Endothelial cell of umbilical vein (primary cell): ENCODE measurements around the gene PPP2R5B. TPM values are rescaled to one million over a fixed set of nuclear protein-coding genes. Genes with fewer than 3 reads are reported as not detected.

Source experiments
- BruUV-seq: library from RNA; stranded (reverse); fragments of 400-500 nt; replicated peaks from 2 replicates; lab custom pipeline; 2021; lab: Mats Ljungman, UMichigan
- CTCF ChIA-PET: fragments of 300-600, 350-600 bp; sonication (Branson Sonifier 250); formaldehyde crosslinking; loops from one replicate; lab custom pipeline; 2021; ENCODE audit warnings: antibody characterized with exemption, inconsistent platforms; lab: Charles Lee
- POLR2A ChIA-PET: fragments of 300-600, 350-600 bp; sonication (Branson Sonifier 250); formaldehyde crosslinking; loops from one replicate; lab custom pipeline; 2021; ENCODE audit warnings: antibody characterized with exemption, inconsistent platforms; lab: Charles Lee
- DNase-seq: peaks from one replicate; pipeline ENCODE4 v3.0.0-alpha.2; 2011; ENCODE audit warnings: low read depth, low spot score
- FAIRE-seq: peaks from 2 replicates; lab custom pipeline; 2011; peaks lifted over from hg19 to GRCh38; lab: Jason Lieb, UNC
- H2AFZ ChIP-seq: 2 replicates; pipeline ENCODE4 v1.6.0; 2012; ENCODE audit warnings: low read depth, low read length, control low read depth, inconsistent platforms
- H3K27ac ChIP-seq: 2 replicates; pipeline ENCODE4 v1.5.1; 2011; ENCODE audit warnings: low read depth, mild to moderate bottlenecking, control low read depth, low read length, moderate library complexity; ENCODE audit not compliant: insufficient read depth
- H3K27me3 ChIP-seq, 2 experiments: 2 replicates each; pipeline versions ENCODE4 v1.6.0 to v1.6.1; 2011; ENCODE audit warnings: low read length in 2 of 2, mixed read lengths in 1 of 2; ENCODE audit not compliant: control insufficient read depth in 2 of 2, insufficient read depth in 2 of 2
- H3K36me3 ChIP-seq, 2 experiments: 2 replicates in 1 of 2; 3 replicates in 1 of 2; pipeline ENCODE4 v1.5.1; 2011; ENCODE audit warnings: low read length in 2 of 2, mild to moderate bottlenecking in 1 of 2, moderate library complexity in 1 of 2; ENCODE audit not compliant: control insufficient read depth in 2 of 2, insufficient read depth in 2 of 2; ENCODE audit errors: extremely low read depth in 1 of 2
- H3K4me1 ChIP-seq: 3 replicates; pipeline ENCODE4 v1.5.1; 2011; ENCODE audit warnings: mild to moderate bottlenecking, low read length; ENCODE audit not compliant: control insufficient read depth, insufficient read depth; ENCODE audit errors: extremely low read depth
- H3K4me2 ChIP-seq: 2 replicates; pipeline ENCODE4 v1.6.1; 2011; ENCODE audit warnings: low read length, control low read depth, mixed read lengths; ENCODE audit not compliant: insufficient read depth
- H3K4me3 ChIP-seq, 3 experiments: fragments of 200-600 bp in 1 of 3; sonication (generic), shearing (Covaris generic) in 1 of 3; replicated peaks in 1 of 3; 2 replicates each; pipeline ENCODE4 v1.5.1; 2011 to 2016; ENCODE audit warnings: control low read depth in 3 of 3, low read length in 3 of 3, mild to moderate bottlenecking in 2 of 3, inconsistent platforms in 1 of 3, low read depth in 1 of 3, moderate library complexity in 1 of 3; ENCODE audit not compliant: insufficient read depth in 1 of 3
- H3K79me2 ChIP-seq: 2 replicates; pipeline ENCODE4 v1.6.0; 2012; ENCODE audit warnings: low read length, inconsistent platforms; ENCODE audit not compliant: control insufficient read depth, insufficient read depth
- H3K9ac ChIP-seq: replicated peaks from 2 replicates; pipeline ENCODE3; 2011; ENCODE audit warnings: low read length, control low read depth; ENCODE audit not compliant: insufficient read depth; ENCODE audit errors: extremely low read depth
- H3K9me1 ChIP-seq: replicated peaks from 3 replicates; pipeline ENCODE4 v1.6.0; 2011; ENCODE audit warnings: mild to moderate bottlenecking, low read length; ENCODE audit not compliant: control insufficient read depth, insufficient read depth; ENCODE audit errors: extremely low read depth
- H3K9me3 ChIP-seq: replicated peaks from 2 replicates; pipeline ENCODE4 v1.5.1; 2012; ENCODE audit warnings: low read length, inconsistent platforms; ENCODE audit not compliant: control insufficient read depth, insufficient read depth
- H4K20me1 ChIP-seq: replicated peaks from 2 replicates; pipeline ENCODE3; 2011; ENCODE audit warnings: mild to moderate bottlenecking, low read length; ENCODE audit not compliant: control insufficient read depth, insufficient read depth; ENCODE audit errors: extremely low read depth
- FOS ChIP-seq: IDR thresholded peaks from 2 replicates; pipeline ENCODE4 v1.6.1; 2011; ENCODE audit warnings: mild to moderate bottlenecking, low read length, moderate library complexity, borderline replicate concordance; ENCODE audit not compliant: insufficient read depth
- JUN ChIP-seq: IDR thresholded peaks from 2 replicates; pipeline ENCODE4 v1.6.1; 2011; ENCODE audit warnings: borderline replicate concordance, low read depth; ENCODE audit not compliant: insufficient read length, insufficient read depth
- MAX ChIP-seq: IDR thresholded peaks from 2 replicates; pipeline ENCODE4 v1.6.1; 2011; ENCODE audit not compliant: insufficient read depth, insufficient read length
- dilution Hi-C: fragments of 300-500 bp; cut with MboI; formaldehyde crosslinking; loops from one replicate; pipeline ENCODE4 v1.15.0; 2019; ENCODE audit warnings: low sequenced_read_pairs; ENCODE audit not compliant: extremely low pct_ligation_motif_present
- intact Hi-C: fragments of 100-400 bp; cut with micrococcal nuclease; formaldehyde crosslinking; loops from one replicate; pipeline ENCODE4 v1.10.0; 2022
- polyA plus RNA-seq, 4 experiments: library from polyadenylated mRNA; depleted of rRNA in 3 of 4; stranded (reverse) in 3 of 4; unstranded in 1 of 4; fragments of >200 nt; gene quantifications; 2 replicates each; pipeline versions ENCODE4 v1.2.1 to v1.2.3, GENCODE V29; 2011 to 2012; ENCODE audit warnings: missing spikeins in 1 of 4
- total RNA-seq: library from RNA; stranded (reverse); gene quantifications from 2 replicates; pipeline ENCODE4 v1.2.3, GENCODE V29; 2021
- TF ChIP-seq, protein P1 (sequence below), 2 donors: IDR thresholded peaks; 1 replicate in 1 of 2; 2 replicates in 1 of 2; pipeline ENCODE4 v1.5.1; 2011; ENCODE audit warnings: low read length in 2 of 2, mild to moderate bottlenecking in 2 of 2, moderate library complexity in 2 of 2, control low read depth in 1 of 2, inconsistent platforms in 1 of 2, low read depth in 1 of 2; ENCODE audit not compliant: insufficient read depth in 1 of 2; ENCODE audit errors: extremely low read depth in 1 of 2

The PPP2R5B gene
- total and polyA plus RNA-seq, 2 donors (not counting 3 experiments of a cell fraction or from before 2014, with no cell fraction given): 17.6 to 17.8 TPM

GRCh38 chr11:64903291-64903833 lies 21.1 kb upstream of the PPP2R5B start:
- no peak for FAIRE-seq
- Histone ChIP-seq H3K9me1 (no peaks in the 10 kb centered on the region), H3K79me2 (no peaks in the 10 kb centered on the region), H3K9ac (no peak overlapping the region), H3K4me2 (no peak overlapping the region), H3K36me3 (peaks cover 0 to 49% of the 10 kb centered on the region in 2 experiments), H3K4me3 (no peak overlapping the region), H3K9me3 (no peaks in the 10 kb centered on the region), H2AFZ (no peak overlapping the region), H3K4me1 (no peaks in the 10 kb centered on the region), H3K27me3 (no peaks in the 10 kb centered on the region), H3K27ac (no peak overlapping the region), H4K20me1 (no peaks in the 10 kb centered on the region)
- TF ChIP-seq FOS (no peak), JUN (no peak), MAX (no peak)
- TF ChIP-seq, protein P1, sequence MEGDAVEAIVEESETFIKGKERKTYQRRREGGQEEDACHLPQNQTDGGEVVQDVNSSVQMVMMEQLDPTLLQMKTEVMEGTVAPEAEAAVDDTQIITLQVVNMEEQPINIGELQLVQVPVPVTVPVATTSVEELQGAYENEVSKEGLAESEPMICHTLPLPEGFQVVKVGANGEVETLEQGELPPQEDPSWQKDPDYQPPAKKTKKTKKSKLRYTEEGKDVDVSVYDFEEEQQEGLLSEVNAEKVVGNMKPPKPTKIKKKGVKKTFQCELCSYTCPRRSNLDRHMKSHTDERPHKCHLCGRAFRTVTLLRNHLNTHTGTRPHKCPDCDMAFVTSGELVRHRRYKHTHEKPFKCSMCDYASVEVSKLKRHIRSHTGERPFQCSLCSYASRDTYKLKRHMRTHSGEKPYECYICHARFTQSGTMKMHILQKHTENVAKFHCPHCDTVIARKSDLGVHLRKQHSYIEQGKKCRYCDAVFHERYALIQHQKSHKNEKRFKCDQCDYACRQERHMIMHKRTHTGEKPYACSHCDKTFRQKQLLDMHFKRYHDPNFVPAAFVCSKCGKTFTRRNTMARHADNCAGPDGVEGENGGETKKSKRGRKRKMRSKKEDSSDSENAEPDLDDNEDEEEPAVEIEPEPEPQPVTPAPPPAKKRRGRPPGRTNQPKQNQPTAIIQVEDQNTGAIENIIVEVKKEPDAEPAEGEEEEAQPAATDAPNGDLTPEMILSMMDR (IDR thresholded peaks at IDR 0.05; ENCODE audit: extremely low read depth in 1 of 2, insufficient read depth in 1 of 2, low read depth in 1 of 2, low read length in 2 of 2): no peak
- intact Hi-C loops: no loop called here
- no peak for DNase-seq
- ChIA-PET CTCF (no interaction called here), POLR2A (no interaction called here)
- no TSS peak for BruUV-seq
- dilution Hi-C loops: no loop called here
